ENCODE results near the gene TRIM41. TPM values are rescaled to one million over a fixed set of nuclear protein-coding genes. Genes with fewer than 3 reads are reported as not detected.

TRIM41 gene
- total and polyA plus RNA-seq, 9 of the 15 experiments (the other 6 are each of a cell fraction or from before 2014, with no cell fraction given) = 1.8 to 47.6 (median 20.9) TPM

- TF ChIP-seq CREM (IDR thresholded peaks at IDR 0.05; ENCODE audit: low read depth) (no peak), KDM2B (CRISPR knock-in tag; IDR thresholded peaks at IDR 0.05) (0 out of 2 replicates have a peak, but pooled peaks have one; percentile 15), ZNF277 (CRISPR knock-in tag; IDR thresholded peaks at IDR 0.05; ENCODE audit: borderline replicate concordance) (no peak), HDAC2 (IDR thresholded peaks at IDR 0.05) (peak; percentile 80), ID3 (CRISPR knock-in tag; IDR thresholded peaks at IDR 0.05) (no peak), ID3 (tag; IDR thresholded peaks at IDR 0.05) (0 out of 2 replicates have a peak, but pooled peaks have one; percentile 29), ZBED1 (IDR thresholded peaks at IDR 0.05) (0 out of 2 replicates have a peak, but pooled peaks have one; percentile 57), SAP30 (IDR thresholded peaks at IDR 0.05; ENCODE audit: borderline replicate concordance, insufficient read depth, low read depth, low read length, poor library complexity, severe bottlenecking) (peak; percentile 58), MLLT1 (IDR thresholded peaks at IDR 0.05) (peak in 1 of 2 experiments; percentile 70; a peak in 1 of 4 replicates), SMARCE1 (IDR thresholded peaks at IDR 0.05) (0 out of 2 replicates have a peak, but pooled peaks have one; percentile 59), CREBBP (IDR thresholded peaks at IDR 0.05; ENCODE audit: low read depth, low read length) (no peak)
- TF ChIP-seq, protein P1, sequence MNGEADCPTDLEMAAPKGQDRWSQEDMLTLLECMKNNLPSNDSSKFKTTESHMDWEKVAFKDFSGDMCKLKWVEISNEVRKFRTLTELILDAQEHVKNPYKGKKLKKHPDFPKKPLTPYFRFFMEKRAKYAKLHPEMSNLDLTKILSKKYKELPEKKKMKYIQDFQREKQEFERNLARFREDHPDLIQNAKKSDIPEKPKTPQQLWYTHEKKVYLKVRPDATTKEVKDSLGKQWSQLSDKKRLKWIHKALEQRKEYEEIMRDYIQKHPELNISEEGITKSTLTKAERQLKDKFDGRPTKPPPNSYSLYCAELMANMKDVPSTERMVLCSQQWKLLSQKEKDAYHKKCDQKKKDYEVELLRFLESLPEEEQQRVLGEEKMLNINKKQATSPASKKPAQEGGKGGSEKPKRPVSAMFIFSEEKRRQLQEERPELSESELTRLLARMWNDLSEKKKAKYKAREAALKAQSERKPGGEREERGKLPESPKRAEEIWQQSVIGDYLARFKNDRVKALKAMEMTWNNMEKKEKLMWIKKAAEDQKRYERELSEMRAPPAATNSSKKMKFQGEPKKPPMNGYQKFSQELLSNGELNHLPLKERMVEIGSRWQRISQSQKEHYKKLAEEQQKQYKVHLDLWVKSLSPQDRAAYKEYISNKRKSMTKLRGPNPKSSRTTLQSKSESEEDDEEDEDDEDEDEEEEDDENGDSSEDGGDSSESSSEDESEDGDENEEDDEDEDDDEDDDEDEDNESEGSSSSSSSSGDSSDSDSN (IDR thresholded peaks at IDR 0.05; ENCODE audit: borderline replicate concordance in 1 of 2, low read depth in 2 of 2, low read length in 2 of 2) = peak in 1 of 2 experiments; percentile 63; a peak in 1 of 4 replicates
- TF ChIP-seq, protein P2, sequence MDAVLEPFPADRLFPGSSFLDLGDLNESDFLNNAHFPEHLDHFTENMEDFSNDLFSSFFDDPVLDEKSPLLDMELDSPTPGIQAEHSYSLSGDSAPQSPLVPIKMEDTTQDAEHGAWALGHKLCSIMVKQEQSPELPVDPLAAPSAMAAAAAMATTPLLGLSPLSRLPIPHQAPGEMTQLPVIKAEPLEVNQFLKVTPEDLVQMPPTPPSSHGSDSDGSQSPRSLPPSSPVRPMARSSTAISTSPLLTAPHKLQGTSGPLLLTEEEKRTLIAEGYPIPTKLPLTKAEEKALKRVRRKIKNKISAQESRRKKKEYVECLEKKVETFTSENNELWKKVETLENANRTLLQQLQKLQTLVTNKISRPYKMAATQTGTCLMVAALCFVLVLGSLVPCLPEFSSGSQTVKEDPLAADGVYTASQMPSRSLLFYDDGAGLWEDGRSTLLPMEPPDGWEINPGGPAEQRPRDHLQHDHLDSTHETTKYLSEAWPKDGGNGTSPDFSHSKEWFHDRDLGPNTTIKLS (IDR thresholded peaks at IDR 0.05; ENCODE audit: borderline replicate concordance, low read depth) = no peak
- TF ChIP-seq, protein P3, sequence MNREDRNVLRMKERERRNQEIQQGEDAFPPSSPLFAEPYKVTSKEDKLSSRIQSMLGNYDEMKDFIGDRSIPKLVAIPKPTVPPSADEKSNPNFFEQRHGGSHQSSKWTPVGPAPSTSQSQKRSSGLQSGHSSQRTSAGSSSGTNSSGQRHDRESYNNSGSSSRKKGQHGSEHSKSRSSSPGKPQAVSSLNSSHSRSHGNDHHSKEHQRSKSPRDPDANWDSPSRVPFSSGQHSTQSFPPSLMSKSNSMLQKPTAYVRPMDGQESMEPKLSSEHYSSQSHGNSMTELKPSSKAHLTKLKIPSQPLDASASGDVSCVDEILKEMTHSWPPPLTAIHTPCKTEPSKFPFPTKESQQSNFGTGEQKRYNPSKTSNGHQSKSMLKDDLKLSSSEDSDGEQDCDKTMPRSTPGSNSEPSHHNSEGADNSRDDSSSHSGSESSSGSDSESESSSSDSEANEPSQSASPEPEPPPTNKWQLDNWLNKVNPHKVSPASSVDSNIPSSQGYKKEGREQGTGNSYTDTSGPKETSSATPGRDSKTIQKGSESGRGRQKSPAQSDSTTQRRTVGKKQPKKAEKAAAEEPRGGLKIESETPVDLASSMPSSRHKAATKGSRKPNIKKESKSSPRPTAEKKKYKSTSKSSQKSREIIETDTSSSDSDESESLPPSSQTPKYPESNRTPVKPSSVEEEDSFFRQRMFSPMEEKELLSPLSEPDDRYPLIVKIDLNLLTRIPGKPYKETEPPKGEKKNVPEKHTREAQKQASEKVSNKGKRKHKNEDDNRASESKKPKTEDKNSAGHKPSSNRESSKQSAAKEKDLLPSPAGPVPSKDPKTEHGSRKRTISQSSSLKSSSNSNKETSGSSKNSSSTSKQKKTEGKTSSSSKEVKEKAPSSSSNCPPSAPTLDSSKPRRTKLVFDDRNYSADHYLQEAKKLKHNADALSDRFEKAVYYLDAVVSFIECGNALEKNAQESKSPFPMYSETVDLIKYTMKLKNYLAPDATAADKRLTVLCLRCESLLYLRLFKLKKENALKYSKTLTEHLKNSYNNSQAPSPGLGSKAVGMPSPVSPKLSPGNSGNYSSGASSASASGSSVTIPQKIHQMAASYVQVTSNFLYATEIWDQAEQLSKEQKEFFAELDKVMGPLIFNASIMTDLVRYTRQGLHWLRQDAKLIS (CRISPR knock-in tag; IDR thresholded peaks at IDR 0.05) = no peak
These were observed 32.2 kb upstream of the TRIM41 start (continued) for GRCh38 chr5:181190711-181191525.

Data from K562 (cell line).